ENCODE measurements around the gene SPNS3. TPM values are rescaled to one million over a fixed set of nuclear protein-coding genes. Genes with fewer than 3 reads are reported as not detected.

SPNS3 gene
- total and polyA plus RNA-seq, 9 of the 15 experiments (the other 6 are each of a cell fraction or from before 2014, with no cell fraction given): not detected

DNA sequence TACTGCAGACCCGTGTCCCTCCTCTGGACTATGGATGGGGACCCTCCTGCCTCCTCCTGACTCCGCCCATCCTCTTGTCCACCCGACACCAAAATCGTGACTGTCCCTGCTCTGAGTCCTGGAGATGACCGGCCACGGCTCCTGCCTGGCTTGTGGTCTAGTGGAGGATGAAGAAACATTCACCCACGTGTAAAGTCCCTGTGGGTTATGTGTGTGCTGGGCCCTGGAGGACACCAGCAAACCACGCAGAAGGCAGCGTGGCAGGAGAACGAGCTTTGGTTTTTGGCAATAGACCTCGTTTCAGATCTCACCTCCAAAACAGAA, 76.8 kb downstream of the SPNS3 start (continued):
- TF ChIP-seq, protein P1, sequence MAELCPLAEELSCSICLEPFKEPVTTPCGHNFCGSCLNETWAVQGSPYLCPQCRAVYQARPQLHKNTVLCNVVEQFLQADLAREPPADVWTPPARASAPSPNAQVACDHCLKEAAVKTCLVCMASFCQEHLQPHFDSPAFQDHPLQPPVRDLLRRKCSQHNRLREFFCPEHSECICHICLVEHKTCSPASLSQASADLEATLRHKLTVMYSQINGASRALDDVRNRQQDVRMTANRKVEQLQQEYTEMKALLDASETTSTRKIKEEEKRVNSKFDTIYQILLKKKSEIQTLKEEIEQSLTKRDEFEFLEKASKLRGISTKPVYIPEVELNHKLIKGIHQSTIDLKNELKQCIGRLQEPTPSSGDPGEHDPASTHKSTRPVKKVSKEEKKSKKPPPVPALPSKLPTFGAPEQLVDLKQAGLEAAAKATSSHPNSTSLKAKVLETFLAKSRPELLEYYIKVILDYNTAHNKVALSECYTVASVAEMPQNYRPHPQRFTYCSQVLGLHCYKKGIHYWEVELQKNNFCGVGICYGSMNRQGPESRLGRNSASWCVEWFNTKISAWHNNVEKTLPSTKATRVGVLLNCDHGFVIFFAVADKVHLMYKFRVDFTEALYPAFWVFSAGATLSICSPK (IDR thresholded peaks at IDR 0.05; ENCODE audit: borderline replicate concordance): no peak
- TF ChIP-seq SMAD4 (CRISPR knock-in tag; conservative IDR thresholded peaks at IDR 0.05): no peak
- no peak for TF ChIP-seq BRD4 (IDR thresholded peaks at IDR 0.05)

DNA sequence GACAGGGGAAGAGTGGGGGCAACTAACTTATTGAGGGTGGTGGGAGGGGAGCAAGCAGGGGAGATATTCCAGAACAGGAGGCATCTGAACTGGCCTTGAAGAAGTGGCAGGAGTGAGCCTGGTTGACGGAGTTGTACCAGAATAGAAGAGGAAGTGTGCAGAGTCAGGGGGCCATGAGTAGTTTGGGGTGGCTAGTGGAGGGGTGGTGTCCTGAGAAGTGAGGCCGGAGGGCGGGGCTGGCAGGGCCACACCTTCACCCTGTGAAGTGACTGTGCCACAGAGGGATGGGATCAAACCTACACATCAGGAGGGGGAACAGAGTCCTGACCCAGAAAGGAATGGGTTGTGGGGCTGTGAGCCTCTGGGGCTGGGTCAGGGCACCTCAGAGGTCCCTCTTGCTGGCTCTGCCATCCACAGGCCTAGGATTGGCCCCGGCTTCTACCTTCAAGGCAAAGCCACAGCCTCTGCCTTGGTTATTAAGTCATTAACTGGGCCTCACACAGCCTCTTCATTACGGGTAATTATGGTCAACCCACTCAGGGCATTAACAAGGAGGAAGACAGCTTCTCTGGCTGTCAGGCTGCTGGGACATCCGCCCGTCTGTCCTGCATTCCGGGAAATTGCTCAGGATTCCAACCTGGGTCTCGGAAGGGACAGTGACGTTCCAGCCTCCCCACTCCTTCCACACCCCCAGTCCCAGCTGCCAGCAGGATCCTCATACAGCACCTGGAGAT, 77.6 kb downstream of the SPNS3 start:
- Histone ChIP-seq H3K79me2 (ENCODE audit: control insufficient read depth, insufficient read depth, low read length) (no peaks in the 10 kb centered on the region), H3K4me1 (replicated peaks in 1 of 2; ENCODE audit: control insufficient read depth in 2 of 2, insufficient read depth in 2 of 2, low read length in 2 of 2) (peaks cover 1 to 33% of the 10 kb centered on the region in 2 experiments; a peak in 4 of 5 replicates), H3K9me3 (replicated peaks; ENCODE audit: control insufficient read depth, insufficient read depth, low read depth, low read length) (no peaks in the 10 kb centered on the region), H3K4me3 (no peak overlapping the region), H3K27ac (ENCODE audit: extremely low read depth, low read depth, low read length) (no peak overlapping the region), H3K9ac (ENCODE audit: insufficient read depth in 1 of 2, low read depth in 2 of 2, low read length in 2 of 2) (no peak overlapping the region), H4K20me1 (replicated peaks; ENCODE audit: control insufficient read depth, insufficient read depth, low read length) (peaks cover 8% of the 10 kb centered on the region), H3K27me3 (ENCODE audit: control insufficient read depth in 2 of 2, insufficient read depth in 2 of 2, low read length in 2 of 2) (peaks cover 0 to 64% of the 10 kb centered on the region in 2 experiments; a peak in 2 of 5 replicates), H2AFZ (ENCODE audit: low read depth, low read length) (no peak overlapping the region), H3K36me3 (ENCODE audit: control insufficient read depth, insufficient read depth, low read length) (no peaks in the 10 kb centered on the region), H3K9me1 (ENCODE audit: control insufficient read depth, insufficient read depth, low read length) (no peaks in the 10 kb centered on the region), H3K4me2 (ENCODE audit: insufficient read depth, low read length) (no peak overlapping the region)
- in situ Hi-C loops (cut with MboI) (no loop called here), intact Hi-C loops (cut with micrococcal nuclease) (no loop called here)
- no TSS peak for BruUV-seq (replicated peaks)
- DNase-seq (ENCODE audit: extremely low read depth in 1 of 4, low spot score in 3 of 4): no peak
- POLR2A ChIA-PET: no interaction called here
- CTCF ChIA-PET (ENCODE audit: low intra/inter-chr PET ratio): no interaction called here
- FAIRE-seq: no peak
- no peak for TF ChIP-seq ZKSCAN3 (CRISPR knock-in tag; IDR thresholded peaks at IDR 0.05)
- TF ChIP-seq CBX3 (IDR thresholded peaks at IDR 0.05; ENCODE audit: borderline replicate concordance in 1 of 2, low read length in 2 of 2): no peak
- ATAC-seq: no peak
- 5% methylated on average over 7 of the region's 10 CpGs for WGBS (ENCODE audit: insufficient coverage, low coverage, missing lambda C conversion rate)

Measured in K562 (cell line).